Right atrium auricular region (tissue), 2 donors: ENCODE measurements around the gene CDH13. TPM values are rescaled to one million over a fixed set of nuclear protein-coding genes. Genes with fewer than 3 reads are reported as not detected.
A peak's percentile ranks its signal among the peaks of the same experiment; 100 is the strongest.

Experiments
- DNase-seq: peaks from one replicate; pipeline ENCODE4 v3.0.0-alpha.2; 2019; ENCODE audit warnings: low spot score
- H3K27ac ChIP-seq, 2 donors: fragments of 200-600 bp; sonication (generic); 1 replicate in 1 of 2; 2 replicates in 1 of 2; pipeline ENCODE4 v1.5.1; 2016 to 2019
- H3K27me3 ChIP-seq, 2 donors: fragments of 200-600 bp; sonication (generic); one replicate each; pipeline versions ENCODE4 v1.5.1 to v1.6.0; 2017 to 2019
- H3K36me3 ChIP-seq: fragments of 200-600 bp; sonication (generic); one replicate; pipeline ENCODE4 v1.5.1; 2016
- H3K4me1 ChIP-seq, 2 donors: fragments of 200-600 bp; sonication (generic); one replicate each; pipeline versions ENCODE4 v1.5.1 to v1.6.0; 2017 to 2019
- H3K4me3 ChIP-seq, 2 donors: fragments of 200-600 bp; sonication (generic); 1 replicate in 1 of 2; 2 replicates in 1 of 2; pipeline ENCODE4 v1.5.1; 2017 to 2019; ENCODE audit warnings: mild to moderate bottlenecking in 1 of 2, moderate library complexity in 1 of 2
- H3K9me3 ChIP-seq, 2 donors: fragments of 200-600 bp; sonication (generic); one replicate each; pipeline ENCODE4 v1.5.1; 2019
- CTCF ChIP-seq, 2 donors: fragments of 200-600 bp; sonication (generic); IDR thresholded peaks; one replicate each; pipeline ENCODE4 v1.5.1; 2019; ENCODE audit warnings: antibody characterized with exemption in 2 of 2
- total RNA-seq, 2 donors: library from RNA; depleted of rRNA; stranded (reverse); fragments of >200 nt; gene quantifications; one replicate each; pipeline ENCODE4 v1.1.0, GENCODE V29; 2016

CDH13 gene
- total RNA-seq, 2 donors from 2014 or later: 75.4 to 85.9 TPM

GRCh38 chr16:82585675-82586074 lies 41.1 kb upstream of the CDH13 start:
- no peaks in the 10 kb centered on the region for H3K4me1 ChIP-seq
- H3K27ac ChIP-seq: peak overlapping the region in 1 of 2 donors; percentile 57
- H3K36me3 ChIP-seq: no peaks in the 10 kb centered on the region
- no peaks in the 10 kb centered on the region for H3K9me3 ChIP-seq
- no peak overlapping the region for H3K4me3 ChIP-seq
- TF ChIP-seq CTCF (IDR thresholded peaks at IDR 0.05): no peak
- DNase-seq: no peak
- no peaks in the 10 kb centered on the region for H3K27me3 ChIP-seq

DNA sequence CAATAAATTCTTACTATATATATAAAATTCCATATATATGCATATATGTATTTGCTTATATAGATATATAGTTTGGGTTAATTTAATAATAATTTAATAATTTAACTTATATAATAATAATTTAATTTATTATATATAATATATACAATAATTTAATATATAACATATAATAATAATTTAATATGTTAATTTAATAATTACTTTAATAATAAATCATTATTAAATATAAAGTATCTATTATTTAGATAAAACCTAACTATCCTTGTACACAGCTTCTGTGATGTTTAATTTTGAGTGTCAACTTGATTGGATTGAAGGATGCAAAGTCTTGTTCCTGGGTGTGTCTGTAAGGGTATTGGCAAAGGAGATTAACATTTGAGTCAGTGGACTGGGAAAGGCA lies 40.6 kb upstream of the CDH13 start:
- DNase-seq: no peak
- Histone ChIP-seq H3K36me3 (no peaks in the 10 kb centered on the region), H3K9me3 (no peaks in the 10 kb centered on the region), H3K4me1 (no peaks in the 10 kb centered on the region), H3K4me3 (no peak overlapping the region), H3K27ac (no peak overlapping the region), H3K27me3 (no peaks in the 10 kb centered on the region)
- no peak for TF ChIP-seq CTCF (IDR thresholded peaks at IDR 0.05)

DNA sequence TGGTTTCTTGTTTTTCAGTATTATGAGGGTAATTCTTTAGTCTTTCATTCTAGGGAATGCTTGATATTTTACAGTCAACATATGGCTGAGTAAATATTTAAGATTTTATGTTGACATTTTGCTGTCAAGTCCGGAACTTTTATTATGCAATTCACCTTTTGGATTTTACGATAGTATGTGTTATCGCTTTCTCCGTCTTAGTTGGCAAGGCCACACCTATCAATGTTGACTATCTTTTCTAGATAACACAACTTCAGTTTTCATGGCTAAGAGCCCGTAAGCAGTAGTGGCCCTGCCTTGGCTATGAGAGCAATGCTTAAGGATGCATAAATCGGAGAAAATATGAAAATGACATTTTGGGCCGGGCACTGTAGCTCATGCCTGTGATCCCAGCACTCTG lies 39.5 kb upstream of the CDH13 start:
- Histone ChIP-seq H3K4me1 (no peaks in the 10 kb centered on the region), H3K36me3 (no peaks in the 10 kb centered on the region), H3K27me3 (no peaks in the 10 kb centered on the region), H3K27ac (no peak overlapping the region), H3K9me3 (no peaks in the 10 kb centered on the region), H3K4me3 (no peak overlapping the region)
- no peak for TF ChIP-seq CTCF (IDR thresholded peaks at IDR 0.05)
- DNase-seq: no peak

GRCh38 chr16:82589407-82589806 lies 37.4 kb upstream of the CDH13 start:
- H3K9me3 ChIP-seq: no peaks in the 10 kb centered on the region
- TF ChIP-seq CTCF (IDR thresholded peaks at IDR 0.05): no peak
- H3K27me3 ChIP-seq: no peaks in the 10 kb centered on the region
- H3K4me1 ChIP-seq: no peaks in the 10 kb centered on the region
- no peak for DNase-seq
- no peaks in the 10 kb centered on the region for H3K36me3 ChIP-seq
- no peak overlapping the region for H3K27ac ChIP-seq
- H3K4me3 ChIP-seq: no peak overlapping the region

GRCh38 chr16:82594114-82594513 lies 32.7 kb upstream of the CDH13 start:
- Histone ChIP-seq H3K27ac (no peak overlapping the region), H3K4me3 (no peak overlapping the region), H3K27me3 (no peaks in the 10 kb centered on the region), H3K4me1 (no peaks in the 10 kb centered on the region), H3K36me3 (no peaks in the 10 kb centered on the region), H3K9me3 (no peaks in the 10 kb centered on the region)
- no peak for DNase-seq
- no peak for TF ChIP-seq CTCF (IDR thresholded peaks at IDR 0.05)

GRCh38 chr16:82598771-82599170 lies 28.0 kb upstream of the CDH13 start:
- Histone ChIP-seq H3K4me3 (no peak overlapping the region), H3K27me3 (no peaks in the 10 kb centered on the region), H3K9me3 (no peaks in the 10 kb centered on the region), H3K27ac (no peak overlapping the region), H3K4me1 (peaks cover 0 to 3% of the 10 kb centered on the region in 2 donors), H3K36me3 (no peaks in the 10 kb centered on the region)
- DNase-seq: no peak
- TF ChIP-seq CTCF (IDR thresholded peaks at IDR 0.05): no peak
